Measurements from ENCODE around the gene EHBP1L1. TPM values are rescaled to one million over a fixed set of nuclear protein-coding genes. Genes with fewer than 3 reads are reported as not detected.

EHBP1L1 gene
- total and polyA plus RNA-seq, 2 of the 13 experiments (the other 11 are each of a cell fraction or from before 2014, with no cell fraction given), result 8.3 to 10.6 TPM

GRCh38 chr11:65546217-65546958 is 29.5 kb upstream of the EHBP1L1 start (continued):
- no peak for TF ChIP-seq ZNF713 (CRISPR knock-in tag; IDR thresholded peaks at IDR 0.05)
- TF ChIP-seq ZNF788 (CRISPR knock-in tag; IDR thresholded peaks at IDR 0.05; ENCODE audit: borderline replicate concordance), result no peak
- no peak; the same call in 1 of the 2 replicates for TF ChIP-seq HIVEP1 (CRISPR knock-in tag; IDR thresholded peaks at IDR 0.05)
- peak; percentile 35; the same call in 1 of the 2 replicates for TF ChIP-seq ZBTB7B (CRISPR knock-in tag; IDR thresholded peaks at IDR 0.05)
- no peak for TF ChIP-seq DDIT3 (CRISPR knock-in tag; IDR thresholded peaks at IDR 0.05)
- no peak for TF ChIP-seq ZNF549 (CRISPR knock-in tag; IDR thresholded peaks at IDR 0.05)
- no peak for TF ChIP-seq ZBTB40 (IDR thresholded peaks at IDR 0.05)
- no peak for TF ChIP-seq ZBTB40 (CRISPR knock-in tag; IDR thresholded peaks at IDR 0.05)
- no peak for TF ChIP-seq MTF2 (CRISPR knock-in tag; IDR thresholded peaks at IDR 0.05; ENCODE audit: borderline replicate concordance)
- no peak for TF ChIP-seq MEIS1 (CRISPR knock-in tag; IDR thresholded peaks at IDR 0.05; ENCODE audit: borderline replicate concordance)
- no peak for TF ChIP-seq ZNF124 (CRISPR knock-in tag; IDR thresholded peaks at IDR 0.05)
- TF ChIP-seq HNRNPH1 (optimal IDR thresholded peaks at IDR 0.05; ENCODE audit: low read depth, low read length), result no peak
- no peak for TF ChIP-seq ZNF296 (CRISPR knock-in tag; conservative IDR thresholded peaks at IDR 0.05)
- no peak for TF ChIP-seq ZNF670 (CRISPR knock-in tag; IDR thresholded peaks at IDR 0.05; ENCODE audit: borderline replicate concordance)
- no peak for TF ChIP-seq ZFP41 (CRISPR knock-in tag; IDR thresholded peaks at IDR 0.05; ENCODE audit: borderline replicate concordance)
- no peak for TF ChIP-seq NONO (IDR thresholded peaks at IDR 0.05)
- no peak for TF ChIP-seq NONO (CRISPR knock-in tag; conservative IDR thresholded peaks at IDR 0.05)
- TF ChIP-seq CBX1 (IDR thresholded peaks at IDR 0.05; ENCODE audit: low read depth), result no peak
- no peak for TF ChIP-seq ZBTB37 (CRISPR knock-in tag; IDR thresholded peaks at IDR 0.05)

Data from HepG2 (cell line).